GM18499 (cell line): ENCODE results near the gene MGAT5.

Experiments
- ATAC-seq: cut with Tn5 transposase; IDR thresholded peaks from one replicate; pipeline ENCODE4 v1.9.1; 2021; ENCODE audit warnings: moderate number of reproducible peaks; ENCODE audit not compliant: insufficient read depth, unreplicated experiment

Gene MGAT5

GRCh38 chr2:134253804-134254203 is at the start of gene MGAT5:
Gene MGAT5 (plus strand): TSS chr2:134254072. CDS start chr2:134254404, 332 bp downstream.
- ATAC-seq: peak; percentile 0

DNA sequence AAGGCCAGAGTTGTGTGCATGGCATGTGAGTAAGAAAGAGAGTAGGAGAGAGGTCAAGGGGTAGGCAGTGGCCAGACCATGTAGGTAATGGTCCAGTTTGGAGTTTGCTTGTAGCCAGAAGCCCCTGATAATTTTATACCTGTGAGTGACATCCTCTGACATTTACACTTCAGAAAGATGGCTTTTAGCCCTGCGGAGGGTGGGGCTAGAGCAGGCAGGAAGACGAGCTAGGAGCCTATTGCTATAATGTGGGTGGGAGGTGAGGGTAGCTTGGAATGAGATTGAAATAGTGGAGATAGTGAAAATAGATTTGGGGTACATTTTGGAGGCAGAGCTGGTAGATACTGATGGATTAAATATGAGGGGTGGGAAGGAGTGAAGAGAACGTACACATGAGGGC is 48.8 kb upstream of the MGAT5 start:
- ATAC-seq: no peak

- no peak for ATAC-seq
Measured at GRCh38 chr2:134206031-134206430, 47.8 kb upstream of the MGAT5 start.

DNA sequence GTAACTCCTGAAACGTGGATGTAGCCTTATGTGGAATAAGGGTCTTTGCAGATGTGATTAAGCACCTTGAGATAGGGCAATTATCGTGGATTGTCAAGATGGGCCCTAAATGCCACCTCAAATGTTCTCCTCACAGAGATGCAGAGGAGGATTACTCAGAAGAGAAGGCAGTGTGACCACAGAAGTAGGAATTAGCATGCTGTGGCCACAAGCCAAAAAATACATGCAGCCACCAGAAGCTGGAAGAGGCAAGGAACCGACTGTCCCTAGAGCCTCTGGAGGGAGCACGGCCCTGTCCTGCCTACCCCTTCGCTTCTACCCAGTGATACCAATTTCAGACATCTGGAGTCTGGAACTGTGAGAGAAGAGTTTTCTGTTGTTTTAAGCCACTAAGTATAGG is 47.3 kb upstream of the MGAT5 start:
- no peak for ATAC-seq

GRCh38 chr2:134207589-134208209 is 46.2 kb upstream of the MGAT5 start:
- no peak for ATAC-seq

DNA sequence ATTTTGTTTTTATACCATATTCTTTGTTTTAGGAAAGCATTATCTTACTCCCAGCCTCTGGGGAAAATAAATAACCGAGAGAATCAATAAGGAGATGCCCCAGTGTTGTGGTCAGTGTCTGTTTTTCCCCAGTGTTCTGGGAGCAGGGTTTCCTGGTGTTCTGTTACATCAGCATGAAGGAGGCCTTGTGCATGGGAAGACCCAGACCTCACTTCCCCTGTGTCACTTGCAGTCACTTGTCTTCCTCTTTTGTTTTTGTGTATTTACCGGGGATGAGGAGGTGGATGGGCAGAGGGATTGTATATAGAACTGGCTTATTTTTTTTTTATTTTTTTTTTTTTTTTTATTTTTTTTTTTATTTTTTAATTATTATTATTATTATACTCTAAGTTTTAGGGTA is 45.0 kb upstream of the MGAT5 start:
- ATAC-seq: no peak

GRCh38 chr2:134212746-134213145 is 41.1 kb upstream of the MGAT5 start:
- no peak for ATAC-seq

DNA sequence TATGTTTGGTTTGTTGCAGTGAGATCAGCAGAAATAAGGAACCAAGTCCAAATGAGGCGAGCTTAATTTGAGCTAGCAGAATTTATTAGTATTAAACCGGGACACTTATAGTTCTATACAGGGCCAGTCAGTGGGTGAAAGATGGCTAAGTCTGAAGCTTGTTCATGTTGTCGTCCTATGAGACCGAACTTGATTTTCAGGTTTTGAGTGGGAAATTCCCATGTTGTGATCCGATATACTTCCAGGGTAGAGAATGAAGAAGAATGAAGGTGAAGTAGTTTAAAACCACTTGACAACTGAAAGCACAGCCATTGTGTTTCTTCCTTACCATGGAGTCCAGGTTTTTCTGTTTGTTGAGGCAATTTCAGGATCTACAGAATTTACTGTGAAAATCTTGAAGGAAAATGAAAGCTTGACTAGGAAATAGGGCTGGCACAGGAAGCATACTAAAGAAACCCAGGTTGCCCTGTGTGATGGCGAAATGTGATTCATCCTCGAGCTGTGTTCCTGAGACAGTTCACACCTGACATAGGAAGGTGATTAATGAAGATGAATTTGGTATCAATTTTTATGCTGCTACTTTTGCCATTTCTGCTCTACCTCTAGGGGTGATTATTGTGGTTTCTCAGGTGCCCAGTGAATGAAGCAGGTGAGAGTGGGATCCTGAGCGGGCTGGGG is 37.6 kb upstream of the MGAT5 start:
- no peak for ATAC-seq

DNA sequence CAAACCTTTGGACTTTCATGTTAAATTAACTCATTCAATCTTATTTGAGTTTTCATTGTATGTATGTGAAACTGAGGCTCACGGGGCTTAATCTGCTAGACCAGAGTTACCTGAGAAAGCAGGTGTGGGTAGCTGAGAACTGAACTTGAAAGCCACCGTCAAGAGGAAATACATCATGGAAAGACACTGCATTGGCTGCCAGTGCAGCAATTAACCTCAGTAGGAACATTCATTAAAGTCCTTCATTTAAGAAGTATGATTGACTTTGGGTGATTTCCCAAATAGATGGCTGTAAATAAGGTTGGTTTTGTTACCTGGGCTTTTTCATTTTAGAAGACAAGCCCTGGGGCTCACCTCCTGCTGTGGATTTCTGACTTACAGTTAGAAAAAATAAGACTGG is 36.5 kb upstream of the MGAT5 start:
- no peak for ATAC-seq

DNA sequence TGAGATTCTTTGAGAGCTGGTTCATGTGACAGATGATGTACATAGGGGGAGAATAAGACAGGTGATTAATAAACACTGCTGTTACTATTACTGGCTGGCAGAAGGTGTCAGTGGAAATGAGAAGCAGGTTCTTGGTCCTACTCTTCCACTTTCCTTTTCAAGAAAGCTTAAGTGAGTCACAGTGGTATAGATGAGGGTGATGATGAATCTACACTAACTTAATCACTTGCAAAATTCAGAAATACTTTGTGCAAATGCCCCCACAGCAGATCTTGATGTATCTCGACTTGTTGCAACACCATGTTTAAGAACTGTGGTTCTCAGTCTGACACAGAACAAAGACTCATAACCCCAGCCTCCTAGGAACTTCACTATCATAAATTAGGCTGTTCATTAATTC is 35.9 kb upstream of the MGAT5 start:
- ATAC-seq: peak; percentile 61

DNA sequence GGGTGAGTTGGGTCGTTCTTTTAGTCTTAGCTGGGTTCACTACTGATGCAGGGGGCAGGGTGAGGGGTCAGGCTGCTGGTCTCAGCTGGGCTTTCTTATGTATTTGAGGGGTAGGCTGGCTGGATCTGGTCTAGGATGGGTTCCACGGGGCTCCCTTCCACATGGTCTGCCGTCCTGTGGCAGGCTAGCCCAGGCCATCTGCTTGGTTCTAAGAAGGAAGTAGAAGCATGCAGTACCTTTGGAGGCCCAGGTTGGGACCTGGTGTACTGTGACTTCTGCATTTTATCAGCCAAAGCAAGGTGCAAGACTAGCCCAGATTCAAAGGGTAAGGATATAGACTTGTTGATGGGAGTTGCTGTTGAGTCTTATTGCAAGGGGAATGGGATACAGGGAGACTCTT is 35.5 kb upstream of the MGAT5 start:
- ATAC-seq: no peak

DNA sequence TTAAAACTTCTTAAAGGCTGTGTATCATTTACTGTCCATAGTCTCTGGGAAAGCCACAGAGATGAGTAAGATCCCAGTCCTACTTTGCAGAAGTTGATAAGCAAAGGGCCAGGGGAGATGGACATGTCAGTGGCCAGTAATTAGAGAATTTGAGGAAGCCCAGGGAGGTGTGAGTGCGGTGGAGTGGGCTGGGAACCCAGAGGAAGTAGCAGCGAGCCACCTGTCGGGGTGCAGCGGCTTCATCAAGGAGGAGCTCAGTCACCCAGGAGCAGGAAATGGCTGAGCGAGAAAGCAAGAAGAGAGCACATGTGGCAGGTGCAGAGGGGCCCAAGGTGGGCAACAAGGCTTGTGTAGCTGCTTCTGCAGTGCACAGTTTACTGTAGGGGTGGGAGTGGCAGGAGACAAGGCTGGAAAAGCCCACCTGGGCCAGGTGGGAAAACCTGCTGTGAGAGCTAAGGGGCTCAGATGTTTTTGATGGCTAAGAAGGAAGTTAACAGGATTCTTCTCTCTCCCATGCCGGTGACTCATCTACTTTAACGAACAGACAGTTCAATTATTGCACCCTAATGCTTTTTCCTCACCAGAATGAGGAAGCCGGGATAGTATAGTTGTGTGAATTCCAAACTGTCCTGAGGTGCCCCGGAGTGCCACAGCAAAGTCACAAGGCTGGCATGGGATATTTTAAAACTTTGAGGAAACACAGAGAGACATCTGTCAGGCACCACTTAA is 34.8 kb upstream of the MGAT5 start:
- peak; percentile 51 for ATAC-seq

GRCh38 chr2:134220344-134220974 is 33.4 kb upstream of the MGAT5 start:
- no peak for ATAC-seq

- ATAC-seq: no peak
Measured at GRCh38 chr2:134224005-134224404, 29.9 kb upstream of the MGAT5 start.

GRCh38 chr2:134225173-134225572 is 28.7 kb upstream of the MGAT5 start:
- no peak for ATAC-seq

DNA sequence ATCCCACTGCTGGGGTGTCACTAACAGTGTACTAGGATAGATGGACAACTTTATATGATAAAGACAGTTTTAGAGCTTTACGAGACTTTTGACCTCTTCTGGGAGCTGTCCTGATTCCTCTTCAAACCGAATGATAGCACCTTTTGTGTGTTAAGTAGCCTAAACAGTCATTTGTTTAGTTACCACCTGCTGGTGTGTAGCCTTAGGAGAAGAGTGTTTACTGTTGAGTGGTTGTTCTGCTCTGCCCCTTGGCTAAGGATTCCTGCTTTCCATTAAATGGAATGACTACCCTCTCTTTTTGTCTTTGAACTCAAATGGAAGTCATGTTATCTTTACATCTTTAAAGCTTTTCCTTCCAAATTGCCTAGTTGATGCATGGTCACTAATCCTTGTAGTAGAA is 28.0 kb upstream of the MGAT5 start:
- no peak for ATAC-seq

DNA sequence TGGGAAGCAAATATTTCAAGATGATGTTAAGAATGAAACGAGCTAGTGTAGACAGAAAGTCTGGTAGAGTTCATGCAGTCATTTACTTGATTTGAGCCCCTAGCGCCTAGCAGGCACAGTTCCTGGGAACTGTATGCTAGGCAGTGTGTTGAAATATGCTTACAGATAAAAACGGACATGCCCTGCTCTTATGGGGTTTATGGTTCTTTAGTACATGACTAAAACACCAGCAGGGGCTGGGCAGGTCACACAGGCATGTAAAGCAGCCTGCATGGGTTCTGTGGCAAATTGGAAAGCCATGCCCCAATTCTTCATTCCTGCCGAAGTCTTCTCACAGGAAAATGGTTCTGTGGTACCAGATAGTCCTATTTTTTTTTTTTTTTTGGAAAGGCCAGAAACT is 27.3 kb upstream of the MGAT5 start:
- no peak for ATAC-seq

GRCh38 chr2:134227666-134228065 is 26.2 kb upstream of the MGAT5 start:
- ATAC-seq: no peak

DNA sequence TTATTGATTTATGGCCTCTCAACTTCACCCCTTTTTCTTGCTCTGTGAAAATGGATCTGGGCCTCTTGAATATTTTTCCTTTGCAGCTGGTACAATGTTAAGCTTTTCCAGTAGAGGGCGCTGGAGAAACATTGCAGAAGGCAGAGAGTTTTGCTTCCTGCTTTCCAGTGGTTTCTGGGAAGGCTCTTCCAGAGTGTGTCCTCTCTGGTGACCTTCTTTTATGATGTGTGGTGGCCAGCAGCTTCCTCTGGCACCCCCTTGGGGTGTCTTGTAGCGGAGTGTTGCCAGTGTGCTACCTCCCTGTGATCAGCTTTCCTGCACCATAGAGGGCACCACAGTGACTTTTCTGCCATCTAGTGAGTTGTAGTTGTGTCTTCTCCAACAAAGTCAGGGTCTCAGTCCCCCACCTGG is 25.4 kb upstream of the MGAT5 start:
- no peak for ATAC-seq

DNA sequence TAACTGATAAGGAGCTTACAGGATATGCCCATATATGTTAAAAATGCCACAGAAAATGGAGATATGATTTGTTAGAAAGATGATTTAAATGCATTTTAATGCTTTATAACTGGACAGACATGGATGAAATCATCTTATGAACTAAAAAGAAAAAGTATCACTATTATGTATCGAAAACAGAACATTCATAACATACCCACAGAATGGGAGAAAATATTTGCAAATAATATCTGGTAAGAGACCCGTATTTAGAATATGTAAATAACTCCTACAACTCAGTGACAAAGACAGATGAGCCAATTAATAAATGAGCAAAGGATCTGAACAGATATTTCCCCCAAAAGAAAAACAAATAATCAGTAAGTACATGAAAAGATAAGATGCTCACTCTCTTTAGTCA is 24.3 kb upstream of the MGAT5 start:
- no peak for ATAC-seq

DNA sequence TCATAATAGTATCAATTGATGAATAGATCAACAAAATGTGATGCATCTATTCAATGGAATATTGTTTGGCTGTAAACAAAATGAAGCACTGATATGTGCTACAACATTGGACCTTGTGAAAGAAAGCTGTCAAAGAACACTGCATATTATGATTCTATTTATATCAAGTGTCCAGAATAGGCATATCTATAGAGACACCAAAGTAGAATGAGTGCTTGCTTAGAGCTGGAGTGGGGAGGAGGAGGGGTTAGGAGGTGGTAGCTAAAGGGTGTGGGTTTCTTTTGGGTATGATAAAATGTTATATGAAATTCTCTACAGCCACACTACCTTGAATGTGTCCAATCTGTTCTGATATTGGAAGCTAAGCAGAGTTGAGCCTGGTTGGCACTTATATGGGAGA is 23.0 kb upstream of the MGAT5 start:
- ATAC-seq: no peak
